ENCODE data around the gene SEC23IP.

SEC23IP gene

GRCh38 chr10:119871881-119872609 lies 20.5 kb upstream of the SEC23IP start:
- H3K4me3 ChIP-seq (ENCODE audit: low read depth, low read length): peak overlapping the region; percentile 76
- H3K9me3 ChIP-seq (ENCODE audit: control insufficient read depth, insufficient read depth, low read depth, low read length): no peaks in the 10 kb centered on the region
- H3K27ac ChIP-seq (ENCODE audit: extremely low read depth, low read depth, low read length): peak overlapping the region; percentile 99
- no peaks in the 10 kb centered on the region; the same call in 1 of the 2 replicates for H3K4me1 ChIP-seq (ENCODE audit: control insufficient read depth, insufficient read depth, low read length)
- no peaks in the 10 kb centered on the region for H3K36me3 ChIP-seq (ENCODE audit: control insufficient read depth in 2 of 2, insufficient read depth in 1 of 2, low read length in 2 of 2)
- POLR2A ChIA-PET: interaction anchor here (0.6 to 3.8 kb wide), 9 partner anchors 8 to 275 kb away, joined by 3 to 49 read pairs (median 6); partner anchors contain the start of genes INPP5F, SEC23IP and TIAL1
- CTCF ChIA-PET: interaction anchor here (0.8 to 3.6 kb wide), 4 partner anchors 13 to 186 kb away, joined by 3 to 31 read pairs (median 10); no protein-coding TSS in a partner anchor
- TF ChIP-seq KLF9 (tag by site-specific recombination; IDR thresholded peaks at IDR 0.05; ENCODE audit: low read depth): peak; percentile 26; the same call in 1 of the 2 replicates
- 0 out of 2 replicates have a peak, but pooled peaks have one; percentile 14 for TF ChIP-seq ZNF76 (tag by site-specific recombination; IDR thresholded peaks at IDR 0.05; ENCODE audit: borderline replicate concordance, low read depth)
- peak; percentile 88 for TF ChIP-seq PRDM10 (tag by site-specific recombination; IDR thresholded peaks at IDR 0.05)
- peak; percentile 21; the same call in 1 of the 2 replicates for TF ChIP-seq ZEB2 (tag by site-specific recombination; IDR thresholded peaks at IDR 0.05)
- TF ChIP-seq SP3 (tag by site-specific recombination; IDR thresholded peaks at IDR 0.05): peak; percentile 27; the same call in 1 of the 2 replicates
- 0 out of 2 replicates have a peak, but pooled peaks have one; percentile 22 for TF ChIP-seq ZBTB48 (tag by site-specific recombination; IDR thresholded peaks at IDR 0.05)
- peak; percentile 40 for TF ChIP-seq ZBTB26 (tag by site-specific recombination; optimal IDR thresholded peaks at IDR 0.05)
- TF ChIP-seq ZNF341 (tag by site-specific recombination; IDR thresholded peaks at IDR 0.05; ENCODE audit: low read depth): peak; percentile 42; the same call in 1 of the 2 replicates
- TF ChIP-seq KLF10 (tag by site-specific recombination; IDR thresholded peaks at IDR 0.05): no peak
- TF ChIP-seq ZNF843 (tag by site-specific recombination; IDR thresholded peaks at IDR 0.05): no peak
- peak; percentile 61 for TF ChIP-seq ZBTB8A (tag by site-specific recombination; IDR thresholded peaks at IDR 0.05)
- TF ChIP-seq PATZ1 (tag by site-specific recombination; IDR thresholded peaks at IDR 0.05): peak; percentile 42; the same call in 1 of the 2 replicates
- peak; percentile 54 for TF ChIP-seq ZBTB11 (tag by site-specific recombination; conservative IDR thresholded peaks at IDR 0.05; ENCODE audit: low read depth)
- TF ChIP-seq ZNF645 (tag by site-specific recombination; IDR thresholded peaks at IDR 0.05): no peak
- peak; percentile 50 for TF ChIP-seq ZBTB17 (tag by site-specific recombination; IDR thresholded peaks at IDR 0.05)
- no peak for TF ChIP-seq ZNF174 (tag by site-specific recombination; IDR thresholded peaks at IDR 0.05)
- peak; percentile 71 for TF ChIP-seq GLIS2 (tag by site-specific recombination; IDR thresholded peaks at IDR 0.05)
- TF ChIP-seq ZNF169 (tag by site-specific recombination; IDR thresholded peaks at IDR 0.05): no peak
- TF ChIP-seq ZNF335 (tag by site-specific recombination; conservative IDR thresholded peaks at IDR 0.05): peak; percentile 79
- TF ChIP-seq ZNF692 (tag by site-specific recombination; IDR thresholded peaks at IDR 0.05): 0 out of 2 replicates have a peak, but pooled peaks have one; percentile 21
- 0 out of 2 replicates have a peak, but pooled peaks have one; percentile 56 for TF ChIP-seq ZSCAN30 (tag by site-specific recombination; IDR thresholded peaks at IDR 0.05)
- TF ChIP-seq ZNF660 (tag by site-specific recombination; IDR thresholded peaks at IDR 0.05): peak; percentile 49; the same call in 1 of the 2 replicates
- TF ChIP-seq ZNF629 (tag by site-specific recombination; IDR thresholded peaks at IDR 0.05): 0 out of 2 replicates have a peak, but pooled peaks have one; percentile 19
